Measurements from ENCODE around the gene RNF133.

RNF133 gene

GRCh38 chr7:122709930-122710646 lies 11.2 kb upstream of the RNF133 start:
- no peak for TF ChIP-seq CTCF (IDR thresholded peaks at IDR 0.05; ENCODE audit: low read depth, low read length)

GRCh38 chr7:122706836-122707235 lies 7.9 kb upstream of the RNF133 start:
- no peak for TF ChIP-seq CTCF (IDR thresholded peaks at IDR 0.05; ENCODE audit: low read depth, low read length)
- DNase-seq (ENCODE audit: extremely low read depth, low read depth) = no peak

More at GRCh38 chr7:122709930-122710646, 11.2 kb upstream of the RNF133 start:
- DNase-seq (ENCODE audit: extremely low read depth, low read depth) = no peak

GRCh38 chr7:122702872-122703510 lies 4.1 kb upstream of the RNF133 start, which contains the start of gene RNF148:
TSS of gene RNF148 (minus strand) at chr7:122702922. CDS start at chr7:122702750, 172 bp downstream.
- TF ChIP-seq CTCF (IDR thresholded peaks at IDR 0.05; ENCODE audit: low read depth, low read length) = no peak

GRCh38 chr7:122695816-122696215 lies 3.1 kb downstream of the RNF133 start:
- DNase-seq (ENCODE audit: extremely low read depth, low read depth) = no peak
- TF ChIP-seq CTCF (IDR thresholded peaks at IDR 0.05; ENCODE audit: low read depth, low read length) = no peak

More at GRCh38 chr7:122702872-122703510, 4.1 kb upstream of the RNF133 start, which contains the start of gene RNF148:
- DNase-seq (ENCODE audit: extremely low read depth, low read depth) = no peak

- DNase-seq (ENCODE audit: extremely low read depth, low read depth) = no peak
- no peak for TF ChIP-seq CTCF (IDR thresholded peaks at IDR 0.05; ENCODE audit: low read depth, low read length)
Observed at GRCh38 chr7:122694697-122695096, 4.2 kb downstream of the RNF133 start.

- DNase-seq (ENCODE audit: extremely low read depth, low read depth) = no peak
- TF ChIP-seq CTCF (IDR thresholded peaks at IDR 0.05; ENCODE audit: low read depth, low read length) = no peak
Observed at GRCh38 chr7:122692769-122693309, 6.1 kb downstream of the RNF133 start.

Data from AG09319 (cell line).